DLD1 (cell line): Measurements from ENCODE around the gene PTPN5.

Experiments
- in situ Hi-C: cut with HindIII; loops from 2 replicates; pipeline ENCODE4 v1.10.0; 2017; ENCODE audit warnings: low sequenced_read_pairs

The PTPN5 gene

GRCh38 chr11:18743365-18743764, 48.2 kb downstream of the PTPN5 start:
- in situ Hi-C loops = no loop called here

- in situ Hi-C loops = no loop called here
Observed at GRCh38 chr11:18741783-18742182, 49.8 kb downstream of the PTPN5 start.

- in situ Hi-C loops = no loop called here
Observed at GRCh38 chr11:18739685-18740084, 51.9 kb downstream of the PTPN5 start.

GRCh38 chr11:18737642-18738041, 54.0 kb downstream of the PTPN5 start:
- in situ Hi-C loops = no loop called here

GRCh38 chr11:18736590-18737148, 54.9 kb downstream of the PTPN5 start:
- in situ Hi-C loops = no loop called here

- in situ Hi-C loops = no loop called here
Observed at GRCh38 chr11:18733202-18733601, 58.4 kb downstream of the PTPN5 start.

GRCh38 chr11:18731949-18732821, 59.4 kb downstream of the PTPN5 start:
- in situ Hi-C loops = no loop called here

- in situ Hi-C loops = no loop called here
Observed at GRCh38 chr11:18731441-18731840, 60.2 kb downstream of the PTPN5 start.

- in situ Hi-C loops = no loop called here
Observed at GRCh38 chr11:18730020-18730419, 61.6 kb downstream of the PTPN5 start.

GRCh38 chr11:18729426-18729825, 62.2 kb downstream of the PTPN5 start:
- in situ Hi-C loops = no loop called here

GRCh38 chr11:18728658-18729057, 62.9 kb downstream of the PTPN5 start:
- in situ Hi-C loops = no loop called here

GRCh38 chr11:18727479-18728236, 63.9 kb downstream of the PTPN5 start:
- in situ Hi-C loops = no loop called here

- in situ Hi-C loops = no loop called here
Observed at GRCh38 chr11:18726040-18726439, 65.6 kb downstream of the PTPN5 start, which contains the start of gene IGSF22. TSS of gene IGSF22 (minus strand) at chr11:18726188. CDS start at chr11:18724236, 1,952 bp downstream.

GRCh38 chr11:18723991-18724390, 67.6 kb downstream of the PTPN5 start:
- in situ Hi-C loops = no loop called here

- in situ Hi-C loops = no loop called here
Observed at GRCh38 chr11:18722293-18722637, 69.3 kb downstream of the PTPN5 start.

GRCh38 chr11:18721561-18722292, 69.9 kb downstream of the PTPN5 start:
- in situ Hi-C loops = no loop called here

- in situ Hi-C loops = no loop called here
Observed at GRCh38 chr11:18720808-18721560, 70.6 kb downstream of the PTPN5 start.

GRCh38 chr11:18720091-18720807, 71.3 kb downstream of the PTPN5 start:
- in situ Hi-C loops = no loop called here

GRCh38 chr11:18715476-18715875, 76.1 kb downstream of the PTPN5 start:
- in situ Hi-C loops = no loop called here

- in situ Hi-C loops = no loop called here
Observed at GRCh38 chr11:18714443-18714780, 77.2 kb downstream of the PTPN5 start.
